M059J (cell line): ENCODE results near the gene LAPTM5. TPM values are rescaled to one million over a fixed set of nuclear protein-coding genes. Genes with fewer than 3 reads are reported as not detected.

Source experiments
- DNase-seq: peaks from one replicate; pipeline ENCODE4 v3.0.0-alpha.2; 2012; ENCODE audit warnings: low read depth
- total RNA-seq: library from RNA; depleted of rRNA; stranded (reverse); fragments of >200 nt; shearing (Covaris generic); gene quantifications from 2 replicates; pipeline ENCODE4 v1.2.3, GENCODE V29; 2014

The LAPTM5 gene
- total RNA-seq, 1 experiment from 2014 or later, result 3.4 TPM

GRCh38 chr1:30731109-30731805, 26.3 kb downstream of the LAPTM5 start:
- DNase-seq, result no peak

- no peak for DNase-seq
Observed at GRCh38 chr1:30730346-30731108, 27.0 kb downstream of the LAPTM5 start.

- DNase-seq, result no peak
Observed at GRCh38 chr1:30729901-30730300, 27.7 kb downstream of the LAPTM5 start.

- no peak for DNase-seq
Observed at GRCh38 chr1:30728832-30729638, 28.5 kb downstream of the LAPTM5 start.

- DNase-seq, result no peak
Observed at GRCh38 chr1:30728340-30728739, 29.2 kb downstream of the LAPTM5 start.

- peak; percentile 75 for DNase-seq
Observed at GRCh38 chr1:30727824-30728223, 29.8 kb downstream of the LAPTM5 start.

GRCh38 chr1:30726773-30727684, 30.5 kb downstream of the LAPTM5 start:
- no peak for DNase-seq

- DNase-seq, result no peak
Observed at GRCh38 chr1:30726236-30726635, 31.3 kb downstream of the LAPTM5 start.

GRCh38 chr1:30725450-30726095, 32.0 kb downstream of the LAPTM5 start:
- DNase-seq, result no peak

GRCh38 chr1:30724655-30725421, 32.7 kb downstream of the LAPTM5 start:
- no peak for DNase-seq

GRCh38 chr1:30724175-30724574, 33.4 kb downstream of the LAPTM5 start:
- no peak for DNase-seq

GRCh38 chr1:30723331-30723755, 34.2 kb downstream of the LAPTM5 start, which contains the start of gene MATN1:
Gene MATN1 (minus strand): TSS chr1:30723585. CDS start chr1:30723551, 34 bp downstream.
- DNase-seq, result no peak

GRCh38 chr1:30721812-30722537, 35.6 kb downstream of the LAPTM5 start:
- DNase-seq, result no peak

GRCh38 chr1:30721341-30721793, 36.2 kb downstream of the LAPTM5 start:
- no peak for DNase-seq

GRCh38 chr1:30720271-30721223, 37.0 kb downstream of the LAPTM5 start:
- DNase-seq, result no peak

- DNase-seq, result peak; percentile 69
Observed at GRCh38 chr1:30719406-30720270, 37.9 kb downstream of the LAPTM5 start.
